ENCODE data around the gene KLHL26.

The KLHL26 gene

DNA sequence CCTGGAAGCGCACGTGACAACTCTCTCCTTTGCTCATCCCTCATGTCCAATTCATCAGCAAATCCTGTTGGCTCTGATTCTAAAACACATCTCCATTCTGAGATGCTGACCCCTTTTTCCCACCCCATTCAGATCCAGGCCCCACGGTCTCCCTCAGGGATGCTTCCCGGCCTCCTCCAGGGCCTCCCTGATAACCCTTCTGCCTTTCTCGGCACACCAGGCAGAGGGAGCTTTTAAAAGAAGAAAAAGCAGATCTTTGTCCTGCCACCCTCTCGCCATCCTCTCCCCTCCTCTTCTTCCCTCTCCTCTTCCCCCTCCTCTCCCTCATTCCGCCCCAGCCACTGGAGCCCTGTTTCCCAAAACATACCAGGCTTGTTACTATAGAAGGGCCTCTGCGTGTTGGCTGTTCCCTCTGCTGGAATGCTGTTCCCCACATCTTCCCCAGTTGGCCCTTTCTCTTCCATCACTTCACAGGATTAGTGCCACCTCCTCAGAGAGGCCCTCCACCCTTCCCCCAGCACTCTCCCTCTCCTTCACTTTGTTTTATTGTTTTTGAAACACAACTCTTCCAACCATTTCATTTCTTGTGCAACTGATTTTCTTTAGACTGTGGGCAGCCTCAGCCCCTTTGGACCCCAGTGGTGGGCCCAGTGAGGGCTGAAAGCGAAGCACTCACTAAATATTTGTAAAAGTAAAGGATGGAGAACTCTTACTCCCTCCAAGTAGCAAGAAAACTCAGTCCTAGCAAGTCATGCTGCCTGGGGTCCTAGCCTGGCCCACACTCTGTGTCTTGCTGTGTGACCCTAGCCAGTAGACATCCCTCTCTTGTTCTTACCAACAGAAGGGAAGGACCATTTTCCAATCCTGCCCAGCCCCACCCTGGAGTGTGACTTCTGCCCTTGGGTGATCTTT lies 27.8 kb upstream of the KLHL26 start:
- H3K9me3 ChIP-seq: no peaks in the 10 kb centered on the region

DNA sequence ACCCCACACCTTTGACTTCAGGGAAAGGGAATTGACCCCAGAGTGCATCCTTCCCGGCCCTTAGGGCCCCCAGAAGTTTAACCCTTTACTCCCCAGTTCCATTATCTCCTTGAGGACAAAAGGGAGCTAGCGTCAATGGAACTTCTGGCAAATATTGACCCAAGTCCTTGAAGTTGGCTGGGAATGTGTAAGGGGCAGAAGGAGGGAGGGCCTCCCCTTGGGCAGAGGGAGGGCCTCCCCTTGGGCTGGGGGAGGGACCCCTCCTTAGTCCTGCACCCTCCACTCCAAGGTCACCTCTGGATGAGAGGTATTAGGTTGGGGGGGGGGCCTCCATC lies 27.1 kb upstream of the KLHL26 start:
- H3K27ac ChIP-seq: no peak overlapping the region
- TF ChIP-seq Cebpa-rat (IDR thresholded peaks at IDR 0.05): no peak
- no peak overlapping the region for H3K4me3 ChIP-seq
- no peaks in the 10 kb centered on the region for H3K9me3 ChIP-seq
- H3K4me2 ChIP-seq: no peak overlapping the region
- H3K9ac ChIP-seq: no peak overlapping the region
- H3K36me3 ChIP-seq: no peaks in the 10 kb centered on the region
- peaks cover 100% of the 10 kb centered on the region for H3K27me3 ChIP-seq
- H4K20me1 ChIP-seq: peaks cover 92% of the 10 kb centered on the region
- H3K4me1 ChIP-seq: peaks cover 48% of the 10 kb centered on the region

More for the DNA sequence above, 27.8 kb upstream of the KLHL26 start:
- H3K4me3 ChIP-seq: no peak overlapping the region
- H3K36me3 ChIP-seq: no peaks in the 10 kb centered on the region
- peaks cover 92% of the 10 kb centered on the region for H4K20me1 ChIP-seq
- TF ChIP-seq Cebpa-rat (IDR thresholded peaks at IDR 0.05): no peak
- H3K4me1 ChIP-seq: peaks cover 48% of the 10 kb centered on the region
- no peak overlapping the region for H3K4me2 ChIP-seq
- H3K27me3 ChIP-seq: peaks cover 100% of the 10 kb centered on the region
- H3K9ac ChIP-seq: no peak overlapping the region
- no peak overlapping the region for H3K27ac ChIP-seq

DNA sequence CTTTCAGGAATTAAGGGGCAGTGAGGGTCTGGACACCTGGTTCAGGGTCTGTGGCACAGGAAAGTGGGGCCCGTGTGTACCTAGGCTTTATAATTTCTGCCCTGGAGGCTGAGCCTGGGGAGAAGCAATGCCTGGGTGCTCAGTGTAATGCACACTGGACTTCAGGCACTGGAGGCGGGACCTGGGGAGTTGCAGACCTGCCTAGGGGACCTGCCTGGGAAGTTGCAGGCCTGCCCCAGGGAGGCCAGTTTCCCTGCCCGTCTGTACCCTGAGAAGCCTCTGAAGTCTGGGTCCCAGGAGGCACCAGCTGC lies 26.6 kb upstream of the KLHL26 start:
- no peak overlapping the region for H3K9ac ChIP-seq
- peak overlapping the region; percentile 65; the same call in 1 of the 2 replicates for H3K4me3 ChIP-seq
- no peaks in the 10 kb centered on the region for H3K9me3 ChIP-seq
- no peaks in the 10 kb centered on the region for H3K36me3 ChIP-seq
- peaks cover 48% of the 10 kb centered on the region for H3K4me1 ChIP-seq
- H4K20me1 ChIP-seq: peaks cover 89% of the 10 kb centered on the region
- peak overlapping the region; percentile 93 for H3K4me2 ChIP-seq
- H3K27me3 ChIP-seq: peaks cover 100% of the 10 kb centered on the region
- H3K27ac ChIP-seq: no peak overlapping the region
- TF ChIP-seq Cebpa-rat (IDR thresholded peaks at IDR 0.05): no peak

DNA sequence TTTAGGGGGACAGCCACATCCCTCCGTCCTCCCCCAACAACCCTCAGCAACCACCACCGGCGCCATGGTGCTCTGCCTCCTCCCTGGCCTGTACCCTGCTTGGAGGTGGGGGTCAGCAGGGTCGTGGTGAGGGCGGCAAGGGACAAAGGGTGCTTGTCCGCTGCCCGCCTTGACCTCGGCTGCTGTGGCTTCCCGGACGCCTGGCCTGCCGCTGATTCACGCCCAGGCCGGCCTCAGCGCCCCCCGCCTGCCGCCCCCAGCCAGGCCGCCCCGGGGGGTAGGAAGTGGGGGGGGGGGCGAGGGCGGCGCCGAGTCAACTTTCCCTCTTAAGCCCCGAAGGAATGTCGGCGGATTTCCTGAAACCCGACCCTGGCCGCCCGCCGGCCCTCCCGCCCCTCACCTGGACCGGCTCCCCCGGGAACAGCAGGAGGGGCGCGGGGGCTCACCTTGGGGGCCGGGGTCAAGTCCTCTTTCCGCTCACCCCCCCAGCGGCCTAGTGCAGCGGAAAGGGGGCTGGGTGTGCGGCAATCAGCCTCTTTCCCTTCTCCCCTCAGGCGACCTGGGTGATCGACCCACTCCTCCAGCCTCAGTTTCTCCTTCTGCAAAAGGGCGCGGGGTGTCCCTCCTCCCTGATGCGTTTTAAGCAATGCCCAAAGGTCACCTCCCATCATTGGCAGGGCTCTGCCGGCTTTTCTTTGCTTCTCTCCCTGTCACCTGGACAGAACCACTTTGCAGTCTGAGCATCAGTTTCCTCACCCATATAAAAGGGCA lies 26.1 kb upstream of the KLHL26 start:
- Histone ChIP-seq H3K4me2 (peak overlapping the region; percentile 93), H3K9ac (no peak overlapping the region), H3K4me3 (peak overlapping the region; percentile 65), H4K20me1 (peaks cover 83% of the 10 kb centered on the region), H3K4me1 (peaks cover 44% of the 10 kb centered on the region), H3K27me3 (peaks cover 100% of the 10 kb centered on the region), H3K36me3 (no peaks in the 10 kb centered on the region), H3K9me3 (no peaks in the 10 kb centered on the region), H3K27ac (no peak overlapping the region)
- TF ChIP-seq Cebpa-rat (IDR thresholded peaks at IDR 0.05): no peak

DNA sequence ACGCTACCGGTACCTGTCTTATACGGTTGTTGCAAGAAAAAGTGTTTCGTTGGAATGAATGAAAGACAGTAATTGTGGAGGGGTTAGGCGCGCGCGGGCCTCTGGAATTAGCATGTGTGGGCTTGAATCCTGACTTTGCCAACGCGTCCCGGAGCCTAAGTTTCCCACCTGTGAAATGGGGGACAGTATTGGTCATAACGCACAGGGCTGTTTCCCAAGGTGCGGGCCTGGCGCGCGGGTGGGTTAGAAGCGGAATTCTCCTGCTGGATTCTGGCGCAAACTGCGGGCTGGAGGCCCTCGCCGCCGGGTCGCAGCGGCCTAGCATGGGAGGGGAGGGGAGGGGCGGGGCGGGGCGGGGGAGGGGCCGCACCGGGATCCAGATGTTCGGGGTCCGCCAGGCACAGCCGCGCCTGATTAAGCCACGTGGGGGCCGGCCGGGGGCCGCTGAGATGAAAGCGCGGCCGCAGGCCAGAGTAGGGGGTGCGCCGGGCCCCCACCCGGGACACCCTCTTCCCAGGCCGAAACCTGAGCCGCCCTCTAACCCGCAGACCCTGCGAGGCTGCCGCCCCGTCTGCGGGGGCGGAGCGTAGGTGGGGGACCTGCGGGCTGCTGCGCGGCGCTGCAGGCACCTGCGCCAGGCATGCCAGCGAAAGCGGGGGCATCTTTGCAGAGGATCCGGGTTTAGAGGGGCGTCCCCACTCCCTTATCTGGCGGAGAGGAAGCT lies 25.3 kb upstream of the KLHL26 start:
- Histone ChIP-seq H3K9ac (no peak overlapping the region), H3K27ac (no peak overlapping the region), H4K20me1 (peaks cover 77% of the 10 kb centered on the region), H3K36me3 (no peaks in the 10 kb centered on the region), H3K27me3 (peaks cover 100% of the 10 kb centered on the region), H3K9me3 (no peaks in the 10 kb centered on the region; the same call in 1 of the 2 replicates), H3K4me1 (peaks cover 36% of the 10 kb centered on the region), H3K4me3 (peak overlapping the region; percentile 65), H3K4me2 (peak overlapping the region; percentile 93)
- TF ChIP-seq Cebpa-rat (IDR thresholded peaks at IDR 0.05): no peak

DNA sequence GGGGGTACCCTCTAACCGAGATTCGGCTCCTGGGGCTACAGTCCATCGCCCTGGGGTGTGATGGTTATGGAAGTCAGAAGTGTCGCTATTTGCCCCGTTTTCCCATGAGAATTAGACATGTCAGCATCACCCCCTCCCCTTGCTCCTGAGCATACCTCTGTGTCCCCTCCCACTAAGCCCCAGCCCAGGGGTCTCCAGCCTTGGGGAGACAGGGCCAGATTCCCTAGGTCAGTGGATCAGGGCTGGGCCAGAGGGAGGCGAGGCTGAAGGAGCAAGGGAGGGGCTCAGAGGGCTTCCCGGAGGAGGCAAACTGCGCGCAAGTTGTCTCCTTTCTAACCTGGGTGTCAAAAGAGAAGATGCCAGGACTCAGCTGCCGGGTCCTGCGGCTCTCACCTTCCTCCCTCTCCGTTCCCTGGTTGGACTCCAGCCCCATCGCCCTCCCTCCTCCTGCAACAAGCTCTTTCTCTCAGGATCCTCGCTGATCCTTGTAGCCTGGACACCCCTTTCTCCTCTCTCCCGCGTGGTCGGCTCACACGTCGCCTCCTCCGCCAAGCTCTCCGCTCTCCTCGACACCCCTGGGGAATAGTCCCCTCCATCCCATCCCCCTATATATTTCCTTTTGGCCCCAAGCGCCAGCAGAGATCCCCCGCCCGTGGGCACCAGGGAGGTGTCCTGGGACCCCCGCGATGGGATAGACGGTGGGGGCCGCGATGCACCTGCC lies 24.6 kb upstream of the KLHL26 start:
- H3K4me2 ChIP-seq: peak overlapping the region; percentile 93

DNA sequence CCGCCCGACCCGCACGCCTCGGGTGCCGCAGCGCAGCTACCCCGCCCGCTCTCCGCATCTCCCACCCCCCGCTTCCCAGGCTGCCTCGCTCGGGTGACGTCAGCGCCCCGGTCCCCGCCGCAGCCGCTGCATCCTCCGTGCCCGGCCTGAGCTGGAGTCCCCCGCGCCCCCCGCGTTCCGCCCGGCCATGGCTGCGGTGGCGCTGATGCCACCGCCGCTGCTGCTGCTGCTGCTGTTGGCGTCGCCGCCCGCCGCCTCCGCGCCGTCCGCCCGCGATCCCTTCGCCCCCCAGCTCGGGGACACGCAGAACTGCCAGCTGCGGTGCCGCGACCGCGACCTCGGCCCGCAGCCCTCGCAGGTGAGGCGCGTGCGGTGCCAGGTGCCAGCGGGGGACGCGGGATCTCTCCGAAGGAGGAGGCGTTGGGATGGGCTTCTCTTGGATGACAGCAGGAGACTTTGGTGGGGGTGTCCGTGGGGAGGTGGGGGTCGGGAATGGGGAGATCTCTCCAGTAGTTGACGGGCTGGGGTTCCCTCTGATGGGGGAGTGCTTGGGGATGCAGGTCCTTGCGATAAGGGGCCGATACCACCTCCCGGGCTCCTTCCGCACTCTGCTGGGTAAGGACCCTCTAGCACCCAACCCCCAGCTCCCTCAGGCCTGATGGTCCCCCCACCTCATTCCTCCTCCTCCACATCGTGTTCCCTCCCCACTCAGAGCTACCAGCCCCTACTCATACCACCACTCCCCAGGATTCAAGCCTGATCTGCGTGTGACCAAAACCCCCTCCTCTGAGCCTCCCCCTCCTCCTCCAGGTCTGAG lies 23.8 kb upstream of the KLHL26 start, which contains the start of gene TMEM59L:
TSS of gene TMEM59L (plus strand) at position 99 of the 817 bp plus-strand sequence. CDS start at position 188, 89 bp downstream.
- H3K36me3 ChIP-seq: no peaks in the 10 kb centered on the region
- TF ChIP-seq Cebpa-rat (IDR thresholded peaks at IDR 0.05): no peak
- H3K9ac ChIP-seq: no peak within 1 kb of the TSS
- H4K20me1 ChIP-seq: peaks cover 68% of the 10 kb centered on the region
- no peak within 1 kb of the TSS for H3K27ac ChIP-seq
- peaks cover 12% of the 10 kb centered on the region for H3K9me3 ChIP-seq
- H3K4me2 ChIP-seq: peak within 1 kb of the TSS; percentile 93
- H3K4me3 ChIP-seq: peak within 1 kb of the TSS; percentile 65
- H3K27me3 ChIP-seq: peaks cover 91% of the 10 kb centered on the region
- H3K4me1 ChIP-seq: peaks cover 36% of the 10 kb centered on the region

More for the DNA sequence above, 24.6 kb upstream of the KLHL26 start:
- peaks cover 99% of the 10 kb centered on the region for H3K27me3 ChIP-seq
- H3K4me3 ChIP-seq: peak overlapping the region; percentile 65
- no peak overlapping the region for H3K9ac ChIP-seq
- no peak for TF ChIP-seq Cebpa-rat (IDR thresholded peaks at IDR 0.05)
- H3K4me1 ChIP-seq: peaks cover 36% of the 10 kb centered on the region
- H3K9me3 ChIP-seq: peaks cover 7% of the 10 kb centered on the region
- H3K36me3 ChIP-seq: no peaks in the 10 kb centered on the region
- H4K20me1 ChIP-seq: peaks cover 76% of the 10 kb centered on the region
- no peak overlapping the region for H3K27ac ChIP-seq

DNA sequence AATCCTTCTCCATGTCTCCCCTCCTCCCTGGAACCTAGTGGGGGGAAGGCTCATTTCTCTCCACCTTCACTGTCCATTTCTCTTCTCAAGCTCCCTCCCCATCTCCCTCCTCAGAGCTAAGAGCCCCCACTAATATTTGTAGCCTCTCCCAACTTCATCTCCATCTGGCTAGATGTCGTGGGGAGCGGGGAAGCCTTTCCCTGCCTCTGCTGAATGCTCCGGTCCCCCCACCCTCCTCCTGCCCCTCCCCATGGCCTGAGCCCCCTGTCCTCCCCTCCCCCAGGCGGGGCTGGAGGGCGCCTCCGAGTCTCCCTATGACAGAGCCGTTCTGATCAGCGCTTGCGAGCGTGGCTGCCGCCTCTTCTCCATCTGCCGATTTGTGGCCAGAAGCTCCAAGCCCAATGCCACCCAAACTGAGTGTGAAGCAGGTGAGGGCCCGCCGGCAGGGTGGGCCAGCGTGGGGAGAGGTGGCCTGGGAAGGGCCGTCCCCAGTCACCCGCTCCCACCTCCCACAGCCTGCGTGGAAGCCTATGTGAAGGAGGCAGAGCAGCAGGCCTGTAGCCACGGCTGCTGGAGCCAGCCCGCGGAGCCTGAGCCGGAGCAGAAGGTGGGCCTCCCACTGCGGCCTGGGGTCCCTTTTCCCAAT lies 23.1 kb upstream of the KLHL26 start:
- H3K36me3 ChIP-seq: no peaks in the 10 kb centered on the region
- no peak overlapping the region for H3K4me2 ChIP-seq
- H3K9me3 ChIP-seq: peaks cover 12% of the 10 kb centered on the region
- peaks cover 61% of the 10 kb centered on the region for H4K20me1 ChIP-seq
- peaks cover 36% of the 10 kb centered on the region for H3K4me1 ChIP-seq
- no peak overlapping the region for H3K27ac ChIP-seq
- H3K9ac ChIP-seq: no peak overlapping the region
- no peak overlapping the region for H3K4me3 ChIP-seq
- no peak for TF ChIP-seq Cebpa-rat (IDR thresholded peaks at IDR 0.05)
- peaks cover 84% of the 10 kb centered on the region for H3K27me3 ChIP-seq
